ENCODE results near the gene CSNK1D.

The CSNK1D gene

DNA sequence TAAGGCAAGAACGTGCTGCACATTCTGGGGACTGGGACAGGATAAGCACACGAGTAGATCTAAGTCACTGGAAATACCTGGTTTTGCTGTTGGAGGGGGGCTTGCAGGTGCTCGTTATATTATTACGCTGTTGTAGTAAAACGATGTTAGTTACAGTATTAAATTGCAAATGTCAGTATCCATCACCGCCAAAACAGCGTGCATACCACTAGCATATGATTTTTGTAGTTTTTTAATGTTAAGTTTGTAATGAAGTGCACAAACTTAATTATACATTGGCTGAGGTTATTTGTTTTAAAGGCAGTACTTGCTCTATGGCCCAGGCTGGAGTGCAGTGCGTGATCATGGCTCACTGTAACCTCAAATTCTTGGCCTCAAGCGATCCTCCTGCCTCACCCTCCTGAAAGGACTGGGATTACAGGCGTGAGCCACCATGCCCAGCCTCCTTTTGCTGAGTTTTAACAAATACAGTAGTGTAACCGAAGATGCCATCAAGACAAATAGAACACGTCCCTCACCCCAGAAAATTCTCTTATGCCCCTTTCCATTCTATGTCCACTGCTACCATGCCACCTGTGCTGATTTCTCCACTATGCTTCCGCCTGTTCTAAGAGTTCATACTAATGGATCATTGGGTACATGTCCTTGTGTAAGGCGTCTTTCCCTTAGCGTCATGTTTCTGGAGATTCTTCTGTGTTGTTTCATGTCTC, 20.7 kb upstream of the CSNK1D start:
- H3K4me3 ChIP-seq (ENCODE audit: low read depth, low read length), result no peak overlapping the region
- no peak overlapping the region for H3K4me2 ChIP-seq (ENCODE audit: low read length)
- H3K79me2 ChIP-seq, result no peaks in the 10 kb centered on the region
- no peak overlapping the region for H3K27ac ChIP-seq
- H3K27me3 ChIP-seq (ENCODE audit: control insufficient read depth, insufficient read depth, low read length), result no peaks in the 10 kb centered on the region
- no peak overlapping the region for H3K9ac ChIP-seq
- no peaks in the 10 kb centered on the region for H3K9me3 ChIP-seq (ENCODE audit: control insufficient read depth, low read length)
- no peak overlapping the region for H2AFZ ChIP-seq
- peaks cover 11% of the 10 kb centered on the region for H3K4me1 ChIP-seq
- TF ChIP-seq, protein P1, sequence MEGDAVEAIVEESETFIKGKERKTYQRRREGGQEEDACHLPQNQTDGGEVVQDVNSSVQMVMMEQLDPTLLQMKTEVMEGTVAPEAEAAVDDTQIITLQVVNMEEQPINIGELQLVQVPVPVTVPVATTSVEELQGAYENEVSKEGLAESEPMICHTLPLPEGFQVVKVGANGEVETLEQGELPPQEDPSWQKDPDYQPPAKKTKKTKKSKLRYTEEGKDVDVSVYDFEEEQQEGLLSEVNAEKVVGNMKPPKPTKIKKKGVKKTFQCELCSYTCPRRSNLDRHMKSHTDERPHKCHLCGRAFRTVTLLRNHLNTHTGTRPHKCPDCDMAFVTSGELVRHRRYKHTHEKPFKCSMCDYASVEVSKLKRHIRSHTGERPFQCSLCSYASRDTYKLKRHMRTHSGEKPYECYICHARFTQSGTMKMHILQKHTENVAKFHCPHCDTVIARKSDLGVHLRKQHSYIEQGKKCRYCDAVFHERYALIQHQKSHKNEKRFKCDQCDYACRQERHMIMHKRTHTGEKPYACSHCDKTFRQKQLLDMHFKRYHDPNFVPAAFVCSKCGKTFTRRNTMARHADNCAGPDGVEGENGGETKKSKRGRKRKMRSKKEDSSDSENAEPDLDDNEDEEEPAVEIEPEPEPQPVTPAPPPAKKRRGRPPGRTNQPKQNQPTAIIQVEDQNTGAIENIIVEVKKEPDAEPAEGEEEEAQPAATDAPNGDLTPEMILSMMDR (IDR thresholded peaks at IDR 0.05), result no peak
- no peaks in the 10 kb centered on the region for H3K36me3 ChIP-seq (ENCODE audit: control insufficient read depth, insufficient read depth, low read length)

DNA sequence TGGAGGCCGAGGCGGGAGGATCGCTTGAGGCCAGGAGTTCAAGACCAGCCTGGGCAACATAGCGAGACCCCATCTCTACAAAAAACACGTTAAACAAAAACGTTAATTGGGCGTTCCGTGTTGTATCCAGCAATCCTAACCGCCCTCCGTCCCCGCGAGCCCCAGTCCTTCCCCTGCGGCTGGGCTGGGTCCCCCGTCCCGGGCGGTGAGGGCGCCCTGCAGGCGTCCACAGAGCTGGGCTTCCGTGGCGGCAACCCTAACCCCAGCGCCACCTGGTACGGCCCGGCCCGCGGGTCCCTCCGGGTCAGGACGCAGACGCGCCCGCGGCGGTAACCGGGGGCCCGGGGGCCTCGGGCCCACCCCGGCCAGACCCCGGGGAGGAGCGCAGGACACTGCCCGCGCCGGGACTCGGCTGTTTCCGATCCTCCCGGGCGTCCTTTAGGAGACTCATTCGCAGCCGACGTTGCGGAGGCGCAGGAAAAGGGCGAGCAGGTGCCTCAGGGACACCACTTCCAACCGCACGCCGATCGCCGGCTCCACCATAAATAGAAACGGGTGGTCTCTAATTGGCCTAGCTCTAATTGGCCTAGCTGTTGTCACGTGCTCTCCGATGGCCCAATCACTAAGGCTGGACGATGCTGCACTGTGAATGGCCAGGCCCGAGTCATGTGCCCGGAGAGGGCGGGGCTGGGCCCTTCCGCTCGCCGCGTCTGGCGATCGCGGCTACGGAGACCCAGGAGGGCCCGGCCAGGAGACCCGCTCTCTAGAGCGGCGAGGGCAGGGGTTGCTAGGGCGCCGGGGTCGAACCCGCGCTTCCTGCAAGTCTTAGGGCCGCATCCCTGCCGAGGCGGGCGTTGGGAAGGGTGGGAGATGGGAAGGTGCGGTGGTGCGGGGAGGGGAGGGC, 19.0 kb upstream of the CSNK1D start:
- H3K36me3 ChIP-seq (ENCODE audit: control insufficient read depth, insufficient read depth, low read length), result no peaks in the 10 kb centered on the region
- H3K9me3 ChIP-seq (ENCODE audit: control insufficient read depth, low read length), result no peaks in the 10 kb centered on the region
- TF ChIP-seq, protein P1 (IDR thresholded peaks at IDR 0.05), result no peak
- H3K27ac ChIP-seq, result peak overlapping the region; percentile 86
- peak overlapping the region; percentile 97 for H2AFZ ChIP-seq
- H3K79me2 ChIP-seq, result no peaks in the 10 kb centered on the region
- H3K4me1 ChIP-seq, result peaks cover 23% of the 10 kb centered on the region
- peak overlapping the region; percentile 93 for H3K4me3 ChIP-seq (ENCODE audit: low read depth, low read length)
- H3K4me2 ChIP-seq (ENCODE audit: low read length), result peak overlapping the region; percentile 94
- H3K9ac ChIP-seq, result peak overlapping the region; percentile 78
- H3K27me3 ChIP-seq (ENCODE audit: control insufficient read depth, insufficient read depth, low read length), result no peaks in the 10 kb centered on the region

DNA sequence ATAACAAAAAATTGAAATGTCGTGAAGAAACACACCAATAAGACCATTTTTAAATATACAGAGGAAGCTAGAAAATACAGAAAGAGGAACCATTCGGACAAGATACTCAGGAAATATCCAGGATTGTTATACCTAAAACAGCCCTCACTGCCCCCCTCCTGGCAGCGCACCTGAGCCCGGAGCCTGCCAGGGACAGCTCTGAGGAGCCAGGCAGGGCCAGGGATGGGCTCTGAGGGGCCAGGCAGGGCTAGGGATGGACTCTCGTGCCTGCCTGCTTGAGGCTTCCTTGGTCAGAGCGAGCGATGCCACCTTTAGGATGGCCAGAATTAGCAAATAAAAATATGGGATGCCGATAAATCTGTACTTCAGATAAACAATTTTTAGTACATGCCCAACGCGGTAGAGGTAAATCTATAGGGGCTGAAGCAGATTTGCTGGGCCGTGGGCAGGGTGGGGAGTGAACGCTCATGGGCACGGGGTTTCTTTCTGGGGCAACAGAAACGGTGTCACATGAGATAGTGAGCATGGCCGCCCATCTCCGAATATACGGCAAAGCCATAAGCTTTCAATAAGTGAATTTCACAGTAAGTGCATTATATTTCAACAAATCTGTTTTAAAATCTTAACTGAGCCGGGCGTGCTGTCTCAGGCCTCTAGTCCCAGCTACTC, 18.2 kb upstream of the CSNK1D start:
- H3K9ac ChIP-seq, result no peak overlapping the region
- no peaks in the 10 kb centered on the region for H3K36me3 ChIP-seq (ENCODE audit: control insufficient read depth, insufficient read depth, low read length)
- no peaks in the 10 kb centered on the region for H3K79me2 ChIP-seq
- H3K27me3 ChIP-seq (ENCODE audit: control insufficient read depth, insufficient read depth, low read length), result no peaks in the 10 kb centered on the region
- peak overlapping the region; percentile 94 for H3K4me2 ChIP-seq (ENCODE audit: low read length)
- no peaks in the 10 kb centered on the region for H3K9me3 ChIP-seq (ENCODE audit: control insufficient read depth, low read length)
- peak overlapping the region; percentile 86 for H3K27ac ChIP-seq
- peak overlapping the region; percentile 93 for H3K4me3 ChIP-seq (ENCODE audit: low read depth, low read length)
- TF ChIP-seq, protein P1 (IDR thresholded peaks at IDR 0.05), result no peak
- H3K4me1 ChIP-seq, result peaks cover 24% of the 10 kb centered on the region
- no peak overlapping the region for H2AFZ ChIP-seq

DNA sequence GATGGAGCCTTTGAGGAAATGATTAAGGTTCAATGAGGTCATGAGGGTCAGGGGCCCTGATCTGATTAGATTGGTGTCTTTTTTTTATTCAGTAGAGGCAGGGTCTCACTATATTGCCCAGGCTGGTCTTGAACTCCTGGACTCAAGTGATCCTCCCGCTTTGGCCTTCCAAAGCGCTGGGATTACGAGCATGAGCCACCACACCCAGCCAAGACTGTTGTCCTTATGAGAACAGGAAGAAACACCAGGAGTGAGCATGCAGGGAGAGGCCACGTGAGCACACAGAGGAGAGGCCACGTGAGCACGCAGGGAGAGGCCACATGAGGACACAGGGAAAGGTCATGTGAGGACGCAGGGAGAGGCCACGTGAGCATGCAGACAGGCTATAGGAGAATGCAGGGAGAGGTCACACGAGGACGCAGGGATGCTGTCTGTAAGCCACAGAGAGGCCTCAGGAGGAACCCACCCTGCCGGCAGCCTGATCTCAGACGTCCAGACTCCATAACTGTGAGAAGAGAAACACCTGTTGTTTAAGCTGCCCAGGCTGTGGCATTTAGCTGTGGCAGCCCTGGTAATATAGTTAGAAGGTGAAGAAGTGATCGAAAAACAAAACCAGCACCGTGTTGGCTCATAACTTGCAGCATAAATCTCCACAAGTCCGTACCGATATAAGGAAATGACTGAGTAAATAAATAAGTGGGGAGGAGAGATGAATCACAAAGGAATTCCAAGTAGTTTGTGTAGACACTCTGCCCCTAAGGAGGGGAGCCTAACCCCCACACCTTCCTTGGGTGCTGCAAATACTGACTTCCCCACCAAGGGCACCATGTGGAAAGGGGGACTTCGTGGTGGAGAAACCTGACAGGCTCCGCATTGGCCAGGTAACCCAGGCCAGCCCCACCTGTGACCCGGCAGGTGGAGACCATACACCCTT, 14.6 kb upstream of the CSNK1D start:
- H3K27ac ChIP-seq, result peak overlapping the region; percentile 81
- TF ChIP-seq, protein P1 (IDR thresholded peaks at IDR 0.05), result no peak
- peaks cover 29% of the 10 kb centered on the region for H3K4me1 ChIP-seq
- no peaks in the 10 kb centered on the region for H3K79me2 ChIP-seq
- no peaks in the 10 kb centered on the region for H3K36me3 ChIP-seq (ENCODE audit: control insufficient read depth, insufficient read depth, low read length)
- peak overlapping the region; percentile 53 for H3K4me2 ChIP-seq (ENCODE audit: low read length)
- peak overlapping the region; percentile 3 for H3K4me3 ChIP-seq (ENCODE audit: low read depth, low read length)
- no peaks in the 10 kb centered on the region for H3K27me3 ChIP-seq (ENCODE audit: control insufficient read depth, insufficient read depth, low read length)
- H3K9ac ChIP-seq, result no peak overlapping the region
- H2AFZ ChIP-seq, result no peak overlapping the region
- H3K9me3 ChIP-seq (ENCODE audit: control insufficient read depth, low read length), result no peaks in the 10 kb centered on the region
